HG02884 (cell line): Measurements from ENCODE around the gene MICAL3.

Experiments
- ATAC-seq: cut with Tn5 transposase; IDR thresholded peaks from one replicate; pipeline ENCODE4 v1.9.1; 2021; ENCODE audit warnings: mild to moderate bottlenecking, moderate library complexity; ENCODE audit not compliant: unreplicated experiment

The MICAL3 gene

GRCh38 chr22:17783773-17784480 is 240.4 kb downstream of the MICAL3 start:
- no peak for ATAC-seq

GRCh38 chr22:17783312-17783711 is 241.0 kb downstream of the MICAL3 start:
- no peak for ATAC-seq

GRCh38 chr22:17782621-17783020 is 241.7 kb downstream of the MICAL3 start:
- ATAC-seq: no peak

GRCh38 chr22:17782158-17782557 is 242.2 kb downstream of the MICAL3 start:
- ATAC-seq: no peak

- no peak for ATAC-seq
Measured at GRCh38 chr22:17781319-17782031, 242.9 kb downstream of the MICAL3 start.

- no peak for ATAC-seq
Measured at GRCh38 chr22:17780741-17781318, 243.5 kb downstream of the MICAL3 start.

- ATAC-seq: no peak
Measured at GRCh38 chr22:17780116-17780740, 244.1 kb downstream of the MICAL3 start.

- ATAC-seq: peak; percentile 35
Measured at GRCh38 chr22:17779286-17780115, 244.9 kb downstream of the MICAL3 start.

- ATAC-seq: no peak
Measured at GRCh38 chr22:17778412-17778976, 245.9 kb downstream of the MICAL3 start.

GRCh38 chr22:17777717-17778044 is 246.7 kb downstream of the MICAL3 start:
- no peak for ATAC-seq

- no peak for ATAC-seq
Measured at GRCh38 chr22:17777005-17777716, 247.2 kb downstream of the MICAL3 start.

- ATAC-seq: no peak
Measured at GRCh38 chr22:17775781-17776465, 248.4 kb downstream of the MICAL3 start.

GRCh38 chr22:17774926-17775685 is 249.3 kb downstream of the MICAL3 start:
- no peak for ATAC-seq

- ATAC-seq: peak; percentile 28
Measured at GRCh38 chr22:17774206-17774925, 250.0 kb downstream of the MICAL3 start, which contains the start of gene BID. TSS of gene BID (minus strand) at chr22:17774469. CDS start at chr22:17750116, 24,353 bp downstream.

- peak; percentile 36 for ATAC-seq
Measured at GRCh38 chr22:17773606-17774205, 250.7 kb downstream of the MICAL3 start.

GRCh38 chr22:17772958-17773605 is 251.3 kb downstream of the MICAL3 start:
- no peak for ATAC-seq
